ENCODE measurements around the gene KIF17. TPM values are rescaled to one million over a fixed set of nuclear protein-coding genes. Genes with fewer than 3 reads are reported as not detected.

The KIF17 gene
- total and polyA plus RNA-seq, 2 of the 8 experiments (the other 6 are each of a cell fraction or from before 2014, with no cell fraction given): 6.9 to 10.4 TPM

GRCh38 chr1:20732071-20732587 is 14.3 kb upstream of the KIF17 start (continued):
- no peak for TF ChIP-seq CHD7 (IDR thresholded peaks at IDR 0.05; ENCODE audit: insufficient replicate concordance, low read length)
- TF ChIP-seq HDAC2 (IDR thresholded peaks at IDR 0.05; ENCODE audit: borderline replicate concordance in 1 of 2, low read depth in 2 of 2, low read length in 2 of 2): peak in 1 of 2 experiments; percentile 61; a peak in 1 of 4 replicates
- TF ChIP-seq RBBP5 (IDR thresholded peaks at IDR 0.05; ENCODE audit: borderline replicate concordance, low read depth, low read length): peak; percentile 72
- no peak for TF ChIP-seq CTCF (IDR thresholded peaks at IDR 0.05; ENCODE audit: control extremely low read depth in 1 of 3, insufficient read depth in 1 of 3, low read depth in 1 of 3, low read length in 3 of 3)
- TF ChIP-seq SIN3A (conservative IDR thresholded peaks at IDR 0.05 in 1 of 2, IDR thresholded peaks at IDR 0.05 in 1 of 2; ENCODE audit: low read depth in 1 of 2, low read length in 2 of 2): 0 out of 4 replicates have a peak, but pooled peaks have one; percentile 42 to 71
- 0 out of 2 replicates have a peak, but pooled peaks have one; percentile 69 for TF ChIP-seq CREB1 (IDR thresholded peaks at IDR 0.05)
- TF ChIP-seq KDM1A (IDR thresholded peaks at IDR 0.05; ENCODE audit: borderline replicate concordance, low read length): peak; percentile 88
